Endothelial cell of coronary artery (primary cell): ENCODE measurements around the gene SOS2. TPM values are rescaled to one million over a fixed set of nuclear protein-coding genes. Genes with fewer than 3 reads are reported as not detected.

ENCODE experiments used
- total RNA-seq: library from RNA; depleted of rRNA; stranded (reverse); fragments of >200 nt; gene quantifications from 2 replicates; pipeline ENCODE4 v1.2.3, GENCODE V29; 2014

SOS2 gene
- 17.2 and 23.3 TPM in 2 replicates for total RNA-seq

GRCh38 chr14:50231475-50232275 lies at the start of gene SOS2:
TSS of gene SOS2 (minus strand) at chr14:50231578. CDS start at chr14:50231283, 295 bp downstream.

GRCh38 chr14:50116181-50116956 lies 115.0 kb downstream of the SOS2 start, which contains the start of gene VCPKMT:
TSS of gene VCPKMT (minus strand) at chr14:50116572. CDS start at chr14:50116552, 20 bp downstream.

Other genes starting within 250 kb of the SOS2 start
- gene VCPKMT, start 115.0 kb downstream of the SOS2 start, total RNA-seq = 3.7 and 5.6 TPM in 2 replicates
- 3.7 and 3.9 TPM in 2 replicates for gene L2HGDH, start 80.7 kb upstream of the SOS2 start, total RNA-seq
- 4.3 and 6.1 TPM in 2 replicates for gene DMAC2L, start 80.7 kb upstream of the SOS2 start, total RNA-seq
- gene CDKL1, start 165.3 kb upstream of the SOS2 start, total RNA-seq = 13.1 and 14.5 TPM in 2 replicates